Nephron progenitor cell (in vitro differentiated cells): ENCODE results near the gene TMEM132C.

Source experiments
- DNase-seq: peaks from one replicate; pipeline ENCODE4 v3.0.0; 2021
- H3K27ac Mint-ChIP-seq: 2 replicates; pipeline ENCODE4 v1.8.0; 2021; ENCODE audit warnings: mild to moderate bottlenecking, moderate library complexity, mixed read lengths
- H3K27me3 Mint-ChIP-seq: 2 replicates; pipeline ENCODE4 v1.8.0; 2021; ENCODE audit warnings: mild to moderate bottlenecking, low read depth, mixed read lengths; ENCODE audit not compliant: poor library complexity
- H3K36me3 Mint-ChIP-seq: 2 replicates; pipeline ENCODE4 v1.8.0; 2021; ENCODE audit warnings: low read depth, mixed read lengths
- H3K4me1 Mint-ChIP-seq: 2 replicates; pipeline ENCODE4 v1.8.0; 2021; ENCODE audit warnings: mixed read lengths
- H3K4me3 Mint-ChIP-seq: 2 replicates; pipeline ENCODE4 v1.8.0; 2021; ENCODE audit warnings: mild to moderate bottlenecking, moderate library complexity, mixed read lengths
- H3K9me3 Mint-ChIP-seq: 2 replicates; pipeline ENCODE4 v1.8.0; 2021; ENCODE audit warnings: mild to moderate bottlenecking, moderate library complexity, mixed read lengths
- CTCF ChIP-seq: fragments of 200-600 bp; sonication (generic); IDR thresholded peaks from 2 replicates; pipeline ENCODE4 v1.5.0; 2021; ENCODE audit warnings: antibody characterized with exemption

TMEM132C gene

GRCh38 chr12:128652136-128652751, 385.3 kb downstream of the TMEM132C start:
- H3K27me3 Mint-ChIP-seq = peaks cover 3% of the 10 kb centered on the region
- H3K4me1 Mint-ChIP-seq = peaks cover 33% of the 10 kb centered on the region
- no peak overlapping the region for H3K4me3 Mint-ChIP-seq
- no peak for TF ChIP-seq CTCF
- peaks cover 20% of the 10 kb centered on the region for H3K9me3 Mint-ChIP-seq
- peaks cover 35% of the 10 kb centered on the region for H3K36me3 Mint-ChIP-seq
- H3K27ac Mint-ChIP-seq = peak overlapping the region; percentile 75
- no peak for DNase-seq

GRCh38 chr12:128654468-128654867, 387.5 kb downstream of the TMEM132C start:
- no peak for DNase-seq
- H3K27ac Mint-ChIP-seq = no peak overlapping the region
- TF ChIP-seq CTCF = no peak

GRCh38 chr12:128657378-128657777, 390.4 kb downstream of the TMEM132C start:
- Mint-ChIP-seq H3K4me1 (peaks cover 10% of the 10 kb centered on the region), H3K9me3 (peaks cover 5% of the 10 kb centered on the region), H3K36me3 (peaks cover 25% of the 10 kb centered on the region), H3K4me3 (no peak overlapping the region), H3K27me3 (no peaks in the 10 kb centered on the region), H3K27ac (peak overlapping the region; percentile 68)
- no peak for DNase-seq
- no peak for TF ChIP-seq CTCF

More at GRCh38 chr12:128654468-128654867, 387.5 kb downstream of the TMEM132C start:
- no peaks in the 10 kb centered on the region for H3K27me3 Mint-ChIP-seq
- peaks cover 25% of the 10 kb centered on the region for H3K36me3 Mint-ChIP-seq
- peaks cover 28% of the 10 kb centered on the region for H3K4me1 Mint-ChIP-seq
- no peak overlapping the region for H3K4me3 Mint-ChIP-seq
- H3K9me3 Mint-ChIP-seq = peaks cover 5% of the 10 kb centered on the region

- peaks cover 19% of the 10 kb centered on the region for H3K36me3 Mint-ChIP-seq
- H3K4me1 Mint-ChIP-seq = no peaks in the 10 kb centered on the region
- no peak for TF ChIP-seq CTCF
- no peak overlapping the region for H3K4me3 Mint-ChIP-seq
- peaks cover 5% of the 10 kb centered on the region for H3K9me3 Mint-ChIP-seq
- peak overlapping the region; percentile 6 for H3K27ac Mint-ChIP-seq
- no peaks in the 10 kb centered on the region for H3K27me3 Mint-ChIP-seq
- no peak for DNase-seq
These were observed 393.7 kb downstream of the TMEM132C start for GRCh38 chr12:128660532-128661225.

GRCh38 chr12:128661226-128661569, 394.2 kb downstream of the TMEM132C start:
- peaks cover 5% of the 10 kb centered on the region for H3K9me3 Mint-ChIP-seq

More at GRCh38 chr12:128661226-128661569, 394.2 kb downstream of the TMEM132C start:
- no peak overlapping the region for H3K4me3 Mint-ChIP-seq
- peaks cover 18% of the 10 kb centered on the region for H3K36me3 Mint-ChIP-seq
- H3K4me1 Mint-ChIP-seq = no peaks in the 10 kb centered on the region
- H3K27ac Mint-ChIP-seq = no peak overlapping the region
- no peak for TF ChIP-seq CTCF
- no peak for DNase-seq
- no peaks in the 10 kb centered on the region for H3K27me3 Mint-ChIP-seq
